Uterus (tissue), 4 donors: ENCODE data around the gene KCNS3. TPM values are rescaled to one million over a fixed set of nuclear protein-coding genes. Genes with fewer than 3 reads are reported as not detected.

Source experiments
- DNase-seq, 2 donors: peaks; one replicate each; pipeline ENCODE4 v3.0.0-alpha.2; 2019 to 2020
- H3K27ac ChIP-seq, 2 donors: fragments of 200-600 bp; sonication (generic); 1 replicate in 1 of 2; 2 replicates in 1 of 2; pipeline ENCODE4 v1.5.1; 2016 to 2018
- H3K27me3 ChIP-seq, 2 donors: fragments of 200-600 bp; sonication (generic); one replicate each; pipeline ENCODE4 v1.5.1; 2018 to 2019; ENCODE audit warnings: control low read depth in 1 of 2
- H3K36me3 ChIP-seq, 2 donors: fragments of 200-600 bp; sonication (generic); one replicate each; pipeline ENCODE4 v1.5.1; 2019; ENCODE audit warnings: control low read depth in 1 of 2
- H3K4me1 ChIP-seq, 2 donors: fragments of 200-600 bp; sonication (generic); one replicate each; pipeline ENCODE4 v1.5.1; 2018 to 2019; ENCODE audit warnings: control low read depth in 1 of 2
- H3K4me3 ChIP-seq, 2 donors: fragments of 200-600 bp; sonication (generic); 1 replicate in 1 of 2; 2 replicates in 1 of 2; pipeline ENCODE4 v1.5.1; 2018 to 2019; ENCODE audit warnings: mild to moderate bottlenecking in 1 of 2
- H3K9me3 ChIP-seq, 2 donors: fragments of 200-600 bp; sonication (generic); one replicate each; pipeline ENCODE4 v1.5.1; 2019; ENCODE audit warnings: control low read depth in 1 of 2
- CTCF ChIP-seq, 4 experiments: fragments of 200-600 bp in 2 of 4; fragments of 450-650 bp in 2 of 4; sonication (generic) in 2 of 4; IDR thresholded peaks; one replicate each; pipeline ENCODE4 v1.5.1; 2016 to 2019; ENCODE audit warnings: antibody characterized with exemption in 4 of 4, mild to moderate bottlenecking in 2 of 4, moderate library complexity in 1 of 4
- POLR2A ChIP-seq, 2 donors: fragments of 450-650 bp; IDR thresholded peaks; one replicate each; pipeline ENCODE4 v1.6.1; 2016; ENCODE audit warnings: antibody characterized with exemption in 2 of 2, mild to moderate bottlenecking in 1 of 2, moderate library complexity in 1 of 2
- intact Hi-C: fragments of 100-400 bp; cut with DNase I; formaldehyde crosslinking; loops from one replicate; pipeline ENCODE4 v1.15.1; 2023; ENCODE audit warnings: low total_unique reads
- total RNA-seq, 4 donors: library from RNA; depleted of rRNA in 3 of 4; stranded (reverse); fragments of >200 nt in 3 of 4; gene quantifications; one replicate each; pipeline versions ENCODE4 v1.1.0 to v1.2.4, GENCODE V29; 2014 to 2023
- donor health status: DM: yes; HTN: yes; CAD: no.

Gene KCNS3
- total RNA-seq, 4 donors from 2014 or later = 4.8 to 67.6 (median 11.6) TPM

- TF ChIP-seq POLR2A (IDR thresholded peaks at IDR 0.05) (no peak), CTCF (IDR thresholded peaks at IDR 0.05) (no peak)
- H3K9me3 ChIP-seq = no peaks in the 10 kb centered on the region
- no peak overlapping the region for H3K4me3 ChIP-seq
- no peaks in the 10 kb centered on the region for H3K4me1 ChIP-seq
- intact Hi-C loops = no loop called here
- H3K27ac ChIP-seq = no peak overlapping the region
- DNase-seq = no peak
- no peaks in the 10 kb centered on the region for H3K36me3 ChIP-seq
- no peaks in the 10 kb centered on the region for H3K27me3 ChIP-seq
Observed at GRCh38 chr2:17910980-17911379, 32.5 kb downstream of the KCNS3 start.

- TF ChIP-seq POLR2A (IDR thresholded peaks at IDR 0.05) = no peak
- TF ChIP-seq CTCF (IDR thresholded peaks at IDR 0.05) = no peak
- Histone ChIP-seq H3K27ac (no peak overlapping the region), H3K4me1 (no peaks in the 10 kb centered on the region), H3K27me3 (no peaks in the 10 kb centered on the region), H3K36me3 (no peaks in the 10 kb centered on the region), H3K9me3 (no peaks in the 10 kb centered on the region), H3K4me3 (no peak overlapping the region)
- no peak for DNase-seq
- intact Hi-C loops = no loop called here
Observed at GRCh38 chr2:17911491-17912260, 33.2 kb downstream of the KCNS3 start.

GRCh38 chr2:17912266-17912691 lies 33.8 kb downstream of the KCNS3 start:
- H3K27ac ChIP-seq = no peak overlapping the region
- no peak for DNase-seq
- intact Hi-C loops = no loop called here
- H3K4me3 ChIP-seq = no peak overlapping the region
- H3K36me3 ChIP-seq = no peaks in the 10 kb centered on the region
- no peaks in the 10 kb centered on the region for H3K9me3 ChIP-seq
- no peak for TF ChIP-seq CTCF (IDR thresholded peaks at IDR 0.05)
- TF ChIP-seq POLR2A (IDR thresholded peaks at IDR 0.05) = no peak
- H3K27me3 ChIP-seq = no peaks in the 10 kb centered on the region
- H3K4me1 ChIP-seq = no peaks in the 10 kb centered on the region

- Histone ChIP-seq H3K27me3 (no peaks in the 10 kb centered on the region), H3K4me3 (no peak overlapping the region), H3K36me3 (no peaks in the 10 kb centered on the region), H3K9me3 (no peaks in the 10 kb centered on the region), H3K27ac (no peak overlapping the region), H3K4me1 (no peaks in the 10 kb centered on the region)
- intact Hi-C loops = no loop called here
- DNase-seq = no peak
- TF ChIP-seq CTCF (IDR thresholded peaks at IDR 0.05) = no peak
- TF ChIP-seq POLR2A (IDR thresholded peaks at IDR 0.05) = no peak
Observed at GRCh38 chr2:17915099-17915498, 36.6 kb downstream of the KCNS3 start.

- H3K27me3 ChIP-seq = no peaks in the 10 kb centered on the region
- DNase-seq = no peak
- no peak for TF ChIP-seq CTCF (IDR thresholded peaks at IDR 0.05)
- no peak for TF ChIP-seq POLR2A (IDR thresholded peaks at IDR 0.05)
- intact Hi-C loops = no loop called here
- no peaks in the 10 kb centered on the region for H3K9me3 ChIP-seq
- no peaks in the 10 kb centered on the region for H3K36me3 ChIP-seq
- H3K27ac ChIP-seq = no peak overlapping the region
- H3K4me1 ChIP-seq = no peaks in the 10 kb centered on the region
- H3K4me3 ChIP-seq = no peak overlapping the region
Observed at GRCh38 chr2:17915811-17916518, 37.5 kb downstream of the KCNS3 start.
